WERI-Rb-1 (cell line): Measurements from ENCODE around the gene SMIM26.

Experiments
- DNase-seq: peaks from one replicate; pipeline ENCODE4 v3.0.0-alpha.2; 2020
- H3K27ac ChIP-seq: fragments of 250-450 bp; sonication (Bioruptor Pico); 2 replicates; pipeline ENCODE4 v1.5.1; 2020; ENCODE audit warnings: mild to moderate bottlenecking, moderate library complexity
- H3K27me3 ChIP-seq: fragments of 250-450 bp; sonication (Bioruptor Pico); 2 replicates; pipeline ENCODE4 v1.5.1; 2021; ENCODE audit warnings: mild to moderate bottlenecking, low read depth, moderate library complexity; ENCODE audit not compliant: insufficient read depth, severe bottlenecking
- H3K36me3 ChIP-seq: fragments of 250-450 bp; sonication (Bioruptor Pico); 2 replicates; pipeline ENCODE4 v1.5.1; 2020; ENCODE audit warnings: mild to moderate bottlenecking, moderate library complexity
- H3K4me3 ChIP-seq: 2 replicates; pipeline ENCODE4 v1.5.1; 2011; ENCODE audit warnings: low read depth, mild to moderate bottlenecking, control low read depth, low read length
- H3K9me3 ChIP-seq: fragments of 250-450 bp; sonication (Bioruptor Pico); 2 replicates; pipeline ENCODE4 v1.5.1; 2021; ENCODE audit warnings: mild to moderate bottlenecking, moderate library complexity; ENCODE audit not compliant: severe bottlenecking
- TF ChIP-seq, protein P1 (sequence below): IDR thresholded peaks from 2 replicates; pipeline ENCODE4 v1.5.1; 2011; ENCODE audit warnings: low read depth, mild to moderate bottlenecking, control low read depth, inconsistent platforms, low read length

The SMIM26 gene

DNA sequence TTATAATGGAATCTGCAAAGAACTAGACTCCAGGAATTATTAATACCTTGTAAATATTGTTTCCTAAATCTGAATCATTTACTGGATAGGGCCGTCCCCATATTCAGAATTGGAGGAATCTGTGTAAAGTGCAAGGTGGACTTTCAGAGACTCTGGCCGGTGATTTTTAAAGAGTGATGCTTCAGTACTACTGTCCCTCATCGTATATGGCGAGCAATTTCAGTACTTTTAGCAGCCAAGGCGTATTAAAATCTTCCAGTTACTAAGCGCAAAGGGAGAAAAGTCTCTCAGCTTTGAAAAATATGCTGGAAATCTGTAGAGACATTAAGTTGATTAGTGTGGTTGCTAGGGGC lies 483 bp downstream of the SMIM26 start:
- Histone ChIP-seq H3K9me3 (no peaks in the 10 kb centered on the region), H3K36me3 (peaks cover 9% of the 10 kb centered on the region), H3K27ac (peak overlapping the region; percentile 68), H3K4me3 (peak overlapping the region; percentile 62), H3K27me3 (no peaks in the 10 kb centered on the region)
- TF ChIP-seq, protein P1, sequence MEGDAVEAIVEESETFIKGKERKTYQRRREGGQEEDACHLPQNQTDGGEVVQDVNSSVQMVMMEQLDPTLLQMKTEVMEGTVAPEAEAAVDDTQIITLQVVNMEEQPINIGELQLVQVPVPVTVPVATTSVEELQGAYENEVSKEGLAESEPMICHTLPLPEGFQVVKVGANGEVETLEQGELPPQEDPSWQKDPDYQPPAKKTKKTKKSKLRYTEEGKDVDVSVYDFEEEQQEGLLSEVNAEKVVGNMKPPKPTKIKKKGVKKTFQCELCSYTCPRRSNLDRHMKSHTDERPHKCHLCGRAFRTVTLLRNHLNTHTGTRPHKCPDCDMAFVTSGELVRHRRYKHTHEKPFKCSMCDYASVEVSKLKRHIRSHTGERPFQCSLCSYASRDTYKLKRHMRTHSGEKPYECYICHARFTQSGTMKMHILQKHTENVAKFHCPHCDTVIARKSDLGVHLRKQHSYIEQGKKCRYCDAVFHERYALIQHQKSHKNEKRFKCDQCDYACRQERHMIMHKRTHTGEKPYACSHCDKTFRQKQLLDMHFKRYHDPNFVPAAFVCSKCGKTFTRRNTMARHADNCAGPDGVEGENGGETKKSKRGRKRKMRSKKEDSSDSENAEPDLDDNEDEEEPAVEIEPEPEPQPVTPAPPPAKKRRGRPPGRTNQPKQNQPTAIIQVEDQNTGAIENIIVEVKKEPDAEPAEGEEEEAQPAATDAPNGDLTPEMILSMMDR: no peak
- DNase-seq: no peak

DNA sequence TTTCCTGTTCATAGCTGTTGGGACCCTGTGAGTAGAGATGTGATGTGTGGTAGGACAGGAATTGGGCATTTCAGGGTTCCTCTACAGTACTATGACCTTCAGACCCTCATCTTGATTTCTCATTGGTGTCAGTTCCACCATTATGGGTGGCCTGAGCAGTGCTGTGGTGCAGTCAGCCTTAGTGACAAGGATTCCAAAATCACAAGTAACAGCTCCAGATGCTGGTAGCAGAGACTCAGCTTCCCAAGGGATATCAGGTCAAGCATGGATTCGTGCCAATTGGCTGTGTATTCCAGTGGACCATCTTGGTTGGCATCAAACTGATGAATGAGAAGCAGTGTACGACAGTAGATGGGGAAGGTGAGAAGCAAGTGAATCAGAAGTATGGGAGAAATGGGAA lies 3.8 kb downstream of the SMIM26 start:
- Histone ChIP-seq H3K27ac (no peak overlapping the region), H3K4me3 (no peak overlapping the region), H3K27me3 (no peaks in the 10 kb centered on the region), H3K36me3 (peaks cover 9% of the 10 kb centered on the region), H3K9me3 (no peaks in the 10 kb centered on the region)
- no peak for DNase-seq
- TF ChIP-seq, protein P1: no peak

DNA sequence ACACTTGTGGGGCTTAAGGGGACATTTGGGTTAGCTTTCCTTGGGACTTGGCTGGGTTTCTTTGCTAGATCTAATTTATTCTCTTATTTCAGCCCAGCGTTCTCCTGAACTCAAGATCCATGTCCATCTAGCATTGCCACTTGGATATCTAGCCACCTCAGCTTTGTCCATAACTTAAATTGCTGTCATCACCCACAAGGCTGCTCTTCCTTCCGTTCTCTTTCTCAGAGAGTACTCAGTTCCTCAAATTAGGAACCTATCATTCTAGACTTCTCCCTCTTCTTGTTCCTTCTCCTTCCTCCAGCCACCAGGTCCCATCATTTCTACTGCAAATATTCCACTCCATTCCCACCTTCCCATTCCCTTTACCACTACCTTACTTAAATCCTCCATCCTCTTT lies 4.3 kb downstream of the SMIM26 start:
- DNase-seq: no peak
- no peaks in the 10 kb centered on the region for H3K27me3 ChIP-seq
- H3K9me3 ChIP-seq: no peaks in the 10 kb centered on the region
- TF ChIP-seq, protein P1: no peak
- H3K27ac ChIP-seq: no peak overlapping the region
- peaks cover 9% of the 10 kb centered on the region for H3K36me3 ChIP-seq
- no peak overlapping the region for H3K4me3 ChIP-seq

DNA sequence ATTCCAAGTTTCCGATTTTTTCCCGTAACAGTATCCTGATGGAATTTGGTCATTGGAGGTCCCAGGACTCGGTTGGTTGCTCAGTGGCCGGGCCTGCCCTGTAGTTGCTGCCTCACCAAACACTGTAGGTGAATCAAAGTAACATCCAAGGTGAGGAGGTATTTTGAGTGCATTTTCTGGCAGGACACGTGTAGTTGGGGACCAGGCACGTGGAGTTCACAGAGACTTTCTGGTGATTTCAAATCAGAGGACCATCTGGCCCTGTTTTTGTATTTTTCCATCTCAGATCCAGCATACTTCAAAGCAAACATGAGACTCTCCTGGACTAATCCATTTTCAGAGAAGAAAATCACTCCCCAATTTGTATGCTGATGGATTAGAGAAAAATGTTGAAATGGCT lies 10.7 kb downstream of the SMIM26 start:
- H3K36me3 ChIP-seq: no peaks in the 10 kb centered on the region
- no peak overlapping the region for H3K27ac ChIP-seq
- TF ChIP-seq, protein P1: no peak
- no peak for DNase-seq
- no peaks in the 10 kb centered on the region for H3K27me3 ChIP-seq
- no peaks in the 10 kb centered on the region for H3K9me3 ChIP-seq
- no peak overlapping the region for H3K4me3 ChIP-seq

DNA sequence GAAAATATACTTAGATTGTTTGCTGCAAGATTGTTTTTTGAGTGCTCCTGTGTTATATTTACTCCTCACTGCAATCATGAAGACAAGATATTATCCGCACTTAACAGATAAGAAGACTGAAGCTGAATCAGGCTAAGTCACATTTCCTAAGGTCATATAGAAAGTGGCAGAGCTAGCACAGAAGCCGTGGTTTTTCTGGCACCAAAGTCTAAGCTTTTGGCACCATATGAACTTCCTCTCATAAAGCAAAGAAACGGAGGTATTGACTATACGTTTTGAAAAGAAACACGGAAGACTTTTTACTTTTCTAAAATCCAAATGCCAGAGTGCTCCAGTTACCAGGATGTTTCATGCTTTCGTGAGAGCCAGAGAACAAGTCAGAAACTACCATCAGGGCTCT lies 11.3 kb downstream of the SMIM26 start:
- H3K9me3 ChIP-seq: no peaks in the 10 kb centered on the region
- TF ChIP-seq, protein P1: no peak
- no peak for DNase-seq
- H3K27me3 ChIP-seq: no peaks in the 10 kb centered on the region
- no peaks in the 10 kb centered on the region for H3K36me3 ChIP-seq
- no peak overlapping the region for H3K27ac ChIP-seq
- no peak overlapping the region for H3K4me3 ChIP-seq

DNA sequence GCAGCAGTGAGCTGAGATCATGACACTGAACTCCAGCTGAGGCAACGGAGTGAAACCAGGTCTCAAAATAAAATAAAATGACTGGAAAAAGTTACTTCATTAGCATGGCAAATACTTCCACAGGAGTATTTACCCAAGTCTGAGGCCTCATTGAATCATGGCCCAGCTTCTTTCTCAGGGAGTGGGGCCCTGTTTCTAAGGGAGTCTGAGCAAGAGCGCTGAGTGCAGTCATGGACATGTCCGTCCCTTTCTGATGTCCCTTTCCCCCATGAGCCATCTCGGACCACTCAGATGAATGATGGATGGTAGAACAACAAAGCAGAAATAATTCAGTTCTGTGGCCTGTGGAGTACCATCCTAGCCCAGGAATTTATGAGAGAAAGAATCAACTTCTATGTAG lies 12.8 kb downstream of the SMIM26 start:
- TF ChIP-seq, protein P1: no peak
- DNase-seq: no peak

More for the DNA sequence above, 12.8 kb downstream of the SMIM26 start:
- H3K4me3 ChIP-seq: no peak overlapping the region
- H3K27ac ChIP-seq: no peak overlapping the region
- no peaks in the 10 kb centered on the region for H3K27me3 ChIP-seq
- H3K36me3 ChIP-seq: no peaks in the 10 kb centered on the region
- no peaks in the 10 kb centered on the region for H3K9me3 ChIP-seq
